H1 (cell line): Measurements from ENCODE around the gene USP35. TPM values are rescaled to one million over a fixed set of nuclear protein-coding genes. Genes with fewer than 3 reads are reported as not detected.

ENCODE experiments used
- CTCF ChIA-PET: fragments of 300-600 bp; sonication (Branson Sonifier 250); formaldehyde crosslinking; loops from one replicate; lab custom pipeline; 2021; ENCODE audit not compliant: partially characterized antibody; lab: Charles Lee
- POLR2A ChIA-PET: fragments of 300-600 bp; sonication (Branson Sonifier 250); formaldehyde crosslinking; loops from one replicate; lab custom pipeline; 2021; ENCODE audit warnings: inconsistent platforms; ENCODE audit not compliant: partially characterized antibody; lab: Charles Lee
- DNase-seq, 2 experiments: peaks; one replicate each; pipeline versions ENCODE4 v3.0.0 to v3.0.0-alpha.2; 2010 to 2022; ENCODE audit warnings: low spot score in 2 of 2, low read depth in 1 of 2, mixed read lengths in 1 of 2
- FAIRE-seq: peaks from 2 replicates; lab custom pipeline; 2011; peaks lifted over from hg19 to GRCh38; lab: Jason Lieb, UNC
- H2AFZ ChIP-seq: 2 replicates; pipeline ENCODE4 v1.8.1; 2012; ENCODE audit warnings: low read length, inconsistent platforms
- H2AK5ac ChIP-seq: 2 replicates; pipeline ENCODE4 v1.6.1; 2013; ENCODE audit warnings: low read depth, low read length
- H2BK120ac ChIP-seq: replicated peaks from 2 replicates; pipeline ENCODE3; 2013; ENCODE audit warnings: low read depth, low read length, inconsistent platforms
- H2BK12ac ChIP-seq: 2 replicates; pipeline ENCODE4 v1.6.1; 2013; ENCODE audit warnings: low read depth, low read length
- H2BK15ac ChIP-seq: 2 replicates; pipeline ENCODE4 v1.6.1; 2013; ENCODE audit warnings: low read length
- H2BK20ac ChIP-seq: 2 replicates; pipeline ENCODE4 v1.6.1; 2013; ENCODE audit warnings: low read length
- H2BK5ac ChIP-seq: 2 replicates; pipeline ENCODE4 v1.6.1; 2013; ENCODE audit warnings: low read depth, low read length
- H3K14ac ChIP-seq: 2 replicates; pipeline ENCODE4 v1.6.1; 2013; ENCODE audit warnings: inconsistent platforms; ENCODE audit not compliant: insufficient read length
- H3K18ac ChIP-seq: 2 replicates; pipeline ENCODE4 v1.6.1; 2013; ENCODE audit warnings: low read length; ENCODE audit errors: extremely low read depth
- H3K23ac ChIP-seq: 2 replicates; pipeline ENCODE4 v1.6.1; 2013; ENCODE audit warnings: inconsistent platforms; ENCODE audit not compliant: insufficient read length
- H3K23me2 ChIP-seq: 2 replicates; pipeline ENCODE4 v1.6.1; 2013; ENCODE audit warnings: low read depth, low read length
- H3K27ac ChIP-seq: 2 replicates; pipeline ENCODE4 v1.6.1; 2011; ENCODE audit warnings: low read depth, low read length, inconsistent platforms
- H3K27me3 ChIP-seq, 4 experiments: replicated peaks in 1 of 4; 1 replicate in 1 of 4; 2 replicates in 3 of 4; pipeline versions ENCODE4 v1.6.1 to v1.8.1; 2011 to 2013; ENCODE audit warnings: low read length in 3 of 4, mild to moderate bottlenecking in 3 of 4, inconsistent platforms in 2 of 4, mixed read lengths in 2 of 4, moderate library complexity in 1 of 4; ENCODE audit not compliant: control insufficient read depth in 3 of 4, insufficient read depth in 3 of 4; ENCODE audit errors: extremely low read depth in 1 of 4
- H3K36me3 ChIP-seq, 4 experiments: 2 replicates each; pipeline versions ENCODE4 v1.6.1 to v1.8.1; 2011 to 2013; ENCODE audit warnings: mild to moderate bottlenecking in 4 of 4, low read length in 3 of 4, moderate library complexity in 2 of 4, control low read depth in 1 of 4, inconsistent platforms in 1 of 4; ENCODE audit not compliant: insufficient read depth in 4 of 4, control insufficient read depth in 2 of 4
- H3K4ac ChIP-seq: replicated peaks from 2 replicates; pipeline ENCODE3; 2013; ENCODE audit warnings: low read length, low read depth, mixed read lengths, inconsistent platforms; ENCODE audit not compliant: insufficient read length
- H3K4me1 ChIP-seq, 4 experiments: replicated peaks in 1 of 4; 1 replicate in 1 of 4; 2 replicates in 3 of 4; pipeline versions ENCODE4 v1.6.1 to v1.8.1; 2011 to 2013; ENCODE audit warnings: low read length in 3 of 4, inconsistent platforms in 2 of 4, mixed read lengths in 1 of 4; ENCODE audit not compliant: insufficient read depth in 4 of 4, control insufficient read depth in 3 of 4
- H3K4me2 ChIP-seq, 2 experiments: 2 replicates each; pipeline versions ENCODE4 v1.6.1 to v1.8.1; 2011 to 2013; ENCODE audit warnings: low read depth in 2 of 2, low read length in 2 of 2, control low read depth in 1 of 2, inconsistent platforms in 1 of 2, mild to moderate bottlenecking in 1 of 2; ENCODE audit not compliant: insufficient read depth in 1 of 2
- H3K4me3 ChIP-seq, 4 experiments: fragments of 200-600, 300-600 bp in 1 of 4; sonication (generic), shearing (Covaris generic), sonication (Bioruptor Twin) in 1 of 4; 2 replicates each; pipeline versions ENCODE4 v1.5.1 to v1.8.1; 2011 to 2016; ENCODE audit warnings: low read length in 4 of 4, low read depth in 3 of 4, control low read depth in 2 of 4, inconsistent platforms in 2 of 4, mild to moderate bottlenecking in 2 of 4, mixed read lengths in 1 of 4, moderate library complexity in 1 of 4; ENCODE audit not compliant: insufficient read depth in 2 of 4; ENCODE audit errors: extremely low read depth in 1 of 4
- H3K56ac ChIP-seq: replicated peaks from 2 replicates; pipeline ENCODE3; 2013; ENCODE audit warnings: low read depth, mild to moderate bottlenecking, mixed read lengths, low read length, inconsistent platforms; ENCODE audit not compliant: insufficient read length
- H3K79me1 ChIP-seq: 2 replicates; pipeline ENCODE4 v1.6.1; 2013; ENCODE audit warnings: low read depth, low read length, control low read depth
- H3K79me2 ChIP-seq, 2 experiments: 2 replicates each; pipeline versions ENCODE4 v1.6.1 to v1.8.1; 2012 to 2013; ENCODE audit warnings: low read length in 2 of 2, mild to moderate bottlenecking in 2 of 2, inconsistent platforms in 1 of 2; ENCODE audit not compliant: insufficient read depth in 2 of 2, control insufficient read depth in 1 of 2
- H3K9ac ChIP-seq, 4 experiments: replicated peaks in 1 of 4; 1 replicate in 1 of 4; 2 replicates in 3 of 4; pipeline versions ENCODE4 v1.6.1 to v1.8.1; 2011 to 2013; ENCODE audit warnings: low read depth in 3 of 4, low read length in 3 of 4, control low read depth in 2 of 4, mild to moderate bottlenecking in 2 of 4, moderate library complexity in 2 of 4, inconsistent platforms in 1 of 4; ENCODE audit errors: extremely low read depth in 1 of 4
- H3K9me3 ChIP-seq, 2 experiments: 2 replicates each; pipeline versions ENCODE4 v1.6.1 to v1.8.1; 2012 to 2013; ENCODE audit warnings: mild to moderate bottlenecking in 2 of 2, moderate library complexity in 2 of 2, control low read depth in 1 of 2, inconsistent platforms in 1 of 2, low read depth in 1 of 2, low read length in 1 of 2, mixed read lengths in 1 of 2; ENCODE audit not compliant: insufficient read depth in 2 of 2
- H4K20me1 ChIP-seq, 2 experiments: replicated peaks in 1 of 2; 2 replicates each; pipeline versions ENCODE3 to v1.8.1; 2011 to 2013; ENCODE audit warnings: inconsistent platforms in 2 of 2, low read length in 2 of 2, mild to moderate bottlenecking in 1 of 2; ENCODE audit not compliant: insufficient read depth in 2 of 2, control insufficient read depth in 1 of 2
- H4K5ac ChIP-seq: 2 replicates; pipeline ENCODE4 v1.6.1; 2013; ENCODE audit warnings: low read length, low read depth, mixed read lengths, inconsistent platforms; ENCODE audit not compliant: insufficient read length
- H4K8ac ChIP-seq: 2 replicates; pipeline ENCODE4 v1.8.0; 2013; ENCODE audit warnings: mild to moderate bottlenecking, moderate library complexity, low read length, inconsistent platforms; ENCODE audit not compliant: insufficient read depth; ENCODE audit errors: extremely low read depth
- H4K91ac ChIP-seq: replicated peaks from 2 replicates; pipeline ENCODE3; 2013; ENCODE audit warnings: low read length, mixed read lengths, inconsistent platforms; ENCODE audit not compliant: insufficient read length
- ATF2 ChIP-seq: IDR thresholded peaks from 2 replicates; pipeline ENCODE4 v1.6.1; 2012; ENCODE audit warnings: low read length, inconsistent platforms
- CREB1 ChIP-seq: IDR thresholded peaks from 2 replicates; pipeline ENCODE4 v1.6.1; 2012; ENCODE audit warnings: inconsistent platforms
- HDAC6 ChIP-seq: IDR thresholded peaks from one replicate; pipeline ENCODE4 v1.7.1; 2012; ENCODE audit warnings: low read depth, mild to moderate bottlenecking, inconsistent platforms, low read length, moderate library complexity
- PHF8 ChIP-seq: fragments of 200-600 bp; sonication (generic); conservative IDR thresholded peaks from 2 replicates; pipeline ENCODE4 v1.7.1; 2012; ENCODE audit warnings: low read depth, mild to moderate bottlenecking, inconsistent platforms, low read length, moderate library complexity
- POLR2A ChIP-seq, 2 experiments: IDR thresholded peaks; 1 replicate in 1 of 2; 2 replicates in 1 of 2; pipeline ENCODE4 v1.6.1; 2011; ENCODE audit warnings: low read depth in 2 of 2, low read length in 2 of 2, mild to moderate bottlenecking in 2 of 2; ENCODE audit errors: control extremely low read depth in 1 of 2
- POU5F1 ChIP-seq: IDR thresholded peaks from 2 replicates; pipeline ENCODE4 v1.6.1; 2011; ENCODE audit warnings: low read depth, mild to moderate bottlenecking, low read length, moderate library complexity
- SP2 ChIP-seq: IDR thresholded peaks from 2 replicates; pipeline ENCODE4 v1.6.1; 2012; ENCODE audit warnings: mild to moderate bottlenecking, low read length, inconsistent platforms
- WGBS, 2 experiments: shearing (Covaris generic) in 1 of 2; methylation state at CpG; one replicate each; pipeline versions ENCODE4 v1.1.6 to v1.1.7; 2013 to 2015; ENCODE audit warnings: low lambda C conversion rate in 2 of 2, mixed read lengths in 2 of 2, inconsistent platforms in 1 of 2, low coverage in 1 of 2, missing lambda C conversion rate in 1 of 2; ENCODE audit not compliant: insufficient replicate concordance in 2 of 2, insufficient coverage in 1 of 2, insufficient read length in 1 of 2; ENCODE audit errors: extremely low coverage in 1 of 2, missing lambda C conversion rate in 1 of 2; 5-methylcytosine and 5-hydroxymethylcytosine counted together
- polyA plus RNA-seq, 7 experiments: library from polyadenylated mRNA; depleted of rRNA in 3 of 7; stranded (reverse) in 5 of 7; unstranded in 2 of 7; fragments of >200 nt in 5 of 7; fragments of 200-250 nt in 2 of 7; gene quantifications; 1 replicate in 5 of 7; 2 replicates in 1 of 7; 4 replicates in 1 of 7; pipeline versions ENCODE4 v1.2.1 to v1.2.3, GENCODE V29; 2011 to 2013; ENCODE audit warnings: missing spikeins in 2 of 7, mixed read lengths in 2 of 7
- total RNA-seq: library from RNA; stranded (reverse); fragmentation: NEBNext Ultra II Directional; extraction: Animal tissue kit (Norgen Biotek cat#: 25700); gene quantifications from 2 replicates; pipeline ENCODE4 v1.2.1, GENCODE V29; 2021

The USP35 gene
- total and polyA plus RNA-seq, 2 of the 8 experiments (the other 6 are each of a cell fraction or from before 2014, with no cell fraction given) = 4.6 to 6.8 TPM

GRCh38 chr11:78192911-78193351 lies 4.2 kb downstream of the USP35 start:
- H3K23me2 ChIP-seq = peaks cover 6% of the 10 kb centered on the region
- no peak overlapping the region for H4K8ac ChIP-seq
- no peak for FAIRE-seq
- no peak overlapping the region for H3K4me2 ChIP-seq
- H4K20me1 ChIP-seq = peaks cover 0 to 3% of the 10 kb centered on the region in 2 experiments
- H3K27ac ChIP-seq = no peak overlapping the region
- no peak for DNase-seq
- no peak overlapping the region for H2BK15ac ChIP-seq
- ChIA-PET CTCF (interaction anchor here (1.2 kb wide), 1 partner anchor 21 kb away, joined by 3 read pairs; no protein-coding TSS in a partner anchor), POLR2A (interaction anchor here (0.7 to 1.9 kb wide), 3 partner anchors 52 to 116 kb away, joined by 3 to 4 read pairs (median 3); partner anchors contain the start of gene ALG8)
- H3K23ac ChIP-seq = no peak overlapping the region
- 87% methylated on average over 4 of the region's 4 CpGs; no CpG with 5 or more reads in 1 of the 2 experiments for WGBS, 2 experiments
- H3K4me1 ChIP-seq = peaks cover 0 to 5% (median 2%) of the 10 kb centered on the region in 4 experiments; a peak in 6 of 7 replicates
- H2BK5ac ChIP-seq = no peak overlapping the region
- H3K79me1 ChIP-seq = peaks cover 2% of the 10 kb centered on the region; the same call in 1 of the 2 replicates
- H3K9ac ChIP-seq = no peak overlapping the region
- no peak overlapping the region for H3K56ac ChIP-seq
- no peak for TF ChIP-seq SP2
- TF ChIP-seq HDAC6 = no peak
- TF ChIP-seq POLR2A (IDR thresholded peaks at IDR 0.05; ENCODE audit: control extremely low read depth in 1 of 2, low read depth in 2 of 2, low read length in 2 of 2) = no peak
- no peak for TF ChIP-seq ATF2
- TF ChIP-seq CREB1 = no peak
- TF ChIP-seq PHF8 = no peak
- no peak for TF ChIP-seq POU5F1
- TF ChIP-seq, all 59 proteins: peak for 0
- H4K5ac ChIP-seq = no peak overlapping the region
- no peak overlapping the region for H3K4me3 ChIP-seq
- H3K18ac ChIP-seq = no peak overlapping the region
- no peak overlapping the region for H2AK5ac ChIP-seq
- no peak overlapping the region for H2BK20ac ChIP-seq
- H3K4ac ChIP-seq = no peak overlapping the region
- H3K14ac ChIP-seq = no peak overlapping the region
- no peaks in the 10 kb centered on the region for H3K79me2 ChIP-seq
- no peaks in the 10 kb centered on the region for H3K36me3 ChIP-seq
- H2AFZ ChIP-seq = no peak overlapping the region
- no peak overlapping the region for H2BK12ac ChIP-seq
- H4K91ac ChIP-seq = no peak overlapping the region
- 0 out of 7 replicates have a peak, but pooled peaks cover 0 to 4% (median 0%) of the 10 kb centered on the region in 4 experiments for H3K27me3 ChIP-seq
- H2BK120ac ChIP-seq = no peak overlapping the region
- no peaks in the 10 kb centered on the region for H3K9me3 ChIP-seq
